IPS-11a (cell line): ENCODE measurements around the gene SRCIN1.

Source experiments
- H3K4me3 ChIP-seq: one replicate; pipeline ENCODE4 v1.5.1; 2013; ENCODE audit warnings: low read depth, low read length, control low read depth

SRCIN1 gene

DNA sequence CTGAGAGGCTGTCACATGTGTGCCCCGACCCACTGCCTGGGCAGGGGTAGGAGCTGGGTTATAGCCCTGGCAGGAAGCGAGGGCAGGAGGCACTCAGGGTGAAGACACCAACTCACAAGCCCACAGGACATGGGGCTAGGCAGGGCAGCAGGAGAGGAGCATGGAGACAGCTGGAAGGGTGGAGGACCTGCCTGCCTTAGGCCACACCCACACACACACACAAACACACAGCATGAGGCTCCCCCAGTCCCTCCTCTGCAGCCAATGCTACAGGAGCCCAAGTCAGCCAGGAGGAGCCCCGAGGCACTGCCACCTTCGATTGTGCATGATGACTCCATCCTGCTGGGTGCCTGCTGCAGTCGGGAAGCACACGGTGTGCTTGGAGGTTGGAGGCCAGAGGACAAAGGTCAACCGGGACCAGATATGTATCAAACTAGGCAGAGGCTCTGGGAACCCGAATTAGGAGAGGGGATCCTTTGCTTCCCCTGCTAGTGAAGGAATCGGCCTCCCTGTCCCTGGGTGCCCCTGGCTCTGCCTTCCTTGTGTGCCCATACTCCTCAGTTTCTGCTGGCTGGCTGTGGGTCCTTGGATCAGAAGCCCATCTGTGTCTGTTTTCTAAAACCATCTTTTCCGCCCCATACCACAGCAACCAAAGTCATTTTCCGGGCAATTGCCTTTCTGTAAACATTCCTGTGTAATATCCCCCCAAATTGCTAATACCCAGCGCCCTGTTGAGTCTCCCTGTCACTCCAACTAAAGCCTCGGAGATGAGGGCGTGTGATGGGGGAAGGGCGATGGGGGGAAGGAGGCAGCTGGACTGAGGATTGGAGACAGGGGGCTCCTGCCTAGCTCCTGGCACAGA, 20.5 kb downstream of the SRCIN1 start:
- no peak overlapping the region for H3K4me3 ChIP-seq

DNA sequence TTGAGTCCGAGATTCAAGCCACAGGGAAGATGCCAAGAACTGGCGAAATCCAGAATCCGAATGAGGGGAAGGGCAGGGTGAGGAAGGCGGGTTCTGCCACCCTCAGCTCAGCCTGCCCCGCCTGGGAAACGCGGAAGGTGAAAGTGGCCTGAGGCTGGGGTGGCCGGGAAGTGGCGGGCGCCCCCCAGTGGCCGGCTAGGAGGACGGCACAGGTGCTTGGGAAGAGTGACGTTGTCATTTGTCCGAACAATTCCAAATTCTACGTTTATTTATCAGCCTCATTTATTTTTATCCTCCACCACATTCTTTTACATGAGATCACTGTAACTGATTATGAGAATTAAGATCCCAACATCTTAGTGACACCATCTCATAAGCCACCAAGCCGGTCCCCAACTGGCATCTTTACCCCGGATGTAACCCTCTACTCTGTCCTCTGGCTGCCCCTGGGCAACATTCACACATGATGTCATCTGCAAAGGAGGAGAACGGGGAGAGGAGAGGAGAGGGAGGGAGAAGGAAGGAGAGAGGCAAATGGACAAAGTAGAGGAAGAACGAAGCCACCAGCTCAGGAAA, 21.3 kb downstream of the SRCIN1 start:
- H3K4me3 ChIP-seq: no peak overlapping the region

DNA sequence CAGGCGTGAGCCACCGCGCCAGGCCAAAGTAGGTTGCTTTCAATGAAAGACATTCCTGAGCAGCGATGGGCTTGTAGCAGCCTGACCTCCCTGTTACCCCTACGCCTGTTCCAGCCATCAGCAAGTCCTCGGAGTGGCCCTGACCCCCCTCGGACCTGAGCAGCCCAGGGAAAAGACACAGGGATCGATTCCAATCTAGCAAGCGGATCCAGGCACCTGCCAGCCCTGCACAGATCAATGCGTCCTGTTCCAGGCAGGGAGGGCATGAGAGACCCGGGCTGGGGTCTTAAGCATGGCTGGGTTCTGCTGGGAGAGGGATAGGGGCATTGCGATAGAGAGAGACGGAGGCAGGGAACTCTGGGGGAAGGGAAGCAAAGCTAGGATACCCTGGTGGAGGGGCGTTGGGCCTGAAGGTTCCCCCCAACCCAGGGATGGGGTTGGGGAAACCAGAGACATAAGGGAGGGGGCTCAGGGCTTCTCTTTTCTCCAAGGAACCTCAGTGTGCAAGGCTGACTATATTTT, 21.9 kb downstream of the SRCIN1 start:
- no peak overlapping the region for H3K4me3 ChIP-seq

DNA sequence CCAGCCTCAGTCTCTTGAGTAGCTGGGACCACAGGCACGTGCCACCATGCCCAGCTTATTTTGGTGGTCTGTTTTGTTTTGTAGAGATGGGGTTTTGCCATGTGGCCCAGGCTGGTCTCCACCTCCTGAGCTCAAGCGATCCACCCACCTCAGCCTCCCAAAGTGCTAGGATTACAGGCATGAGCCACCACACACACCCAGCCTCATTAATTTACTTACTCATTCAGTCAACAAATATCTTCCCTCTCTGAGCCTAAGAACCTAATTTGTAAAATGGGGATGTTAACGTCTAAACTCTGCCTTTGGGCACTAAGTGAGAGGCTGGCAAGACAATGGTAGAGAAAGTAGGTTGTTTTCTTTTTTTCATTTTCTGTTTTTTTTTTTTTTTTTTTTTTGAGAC, 22.6 kb downstream of the SRCIN1 start:
- H3K4me3 ChIP-seq: no peak overlapping the region

DNA sequence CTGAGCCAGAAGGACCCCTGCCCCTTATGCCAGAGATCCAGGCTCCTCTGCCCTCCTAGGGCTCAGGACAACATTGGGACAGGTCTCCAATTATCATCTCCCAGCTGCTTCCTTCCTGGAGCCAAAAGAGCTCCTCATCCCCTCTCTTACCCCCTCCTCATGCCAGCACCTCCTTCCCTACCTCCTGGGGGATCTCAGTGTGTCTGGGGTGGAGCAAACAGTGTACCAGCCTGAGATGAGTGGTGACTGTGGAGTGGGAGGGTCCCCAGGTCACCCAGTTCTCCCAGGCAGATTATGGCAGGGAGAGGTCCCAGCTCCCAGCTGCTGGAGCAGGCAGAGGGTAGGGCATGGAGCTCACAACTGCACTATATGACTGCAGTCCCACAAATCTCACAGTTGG, 23.7 kb downstream of the SRCIN1 start:
- no peak overlapping the region for H3K4me3 ChIP-seq

DNA sequence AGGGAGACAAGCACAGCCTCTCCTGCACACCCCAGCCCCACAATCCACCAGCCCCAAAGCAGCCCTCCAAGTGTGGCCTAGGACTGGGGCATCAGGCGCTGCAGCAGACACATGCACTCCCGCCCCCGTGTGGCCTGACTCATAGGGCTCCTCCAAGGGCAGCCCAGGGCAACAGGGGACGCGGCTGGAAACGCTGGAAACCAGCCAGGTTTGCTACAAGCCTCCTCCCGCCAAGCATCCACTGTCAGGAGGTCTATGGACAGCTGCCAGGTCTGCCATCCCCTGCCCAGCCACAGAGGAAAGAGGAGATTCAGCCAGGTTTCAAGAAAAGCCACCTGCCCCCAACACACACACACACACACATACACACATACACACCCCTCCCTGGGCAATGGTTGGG, 25.8 kb downstream of the SRCIN1 start:
- H3K4me3 ChIP-seq: no peak overlapping the region

DNA sequence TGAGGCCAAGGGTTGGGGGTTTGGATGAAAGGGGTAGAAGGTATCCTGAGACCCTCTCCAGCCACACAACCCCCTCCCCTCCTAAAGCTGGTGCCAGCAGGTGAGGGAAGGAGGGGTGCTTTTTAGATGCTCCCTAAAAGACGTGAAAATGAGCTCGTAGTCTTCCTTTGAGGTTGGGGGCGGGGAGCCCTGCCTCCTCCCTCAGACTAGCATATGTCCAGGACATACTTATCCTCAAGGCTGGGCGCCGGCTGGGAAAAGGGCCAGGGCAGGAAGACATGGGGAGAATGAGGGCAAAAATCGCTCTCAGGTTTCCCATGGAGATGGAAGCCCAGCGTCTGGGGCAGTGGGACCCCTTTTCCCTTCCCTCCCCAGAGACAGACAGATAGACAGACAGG, 26.7 kb downstream of the SRCIN1 start:
- H3K4me3 ChIP-seq: no peak overlapping the region

DNA sequence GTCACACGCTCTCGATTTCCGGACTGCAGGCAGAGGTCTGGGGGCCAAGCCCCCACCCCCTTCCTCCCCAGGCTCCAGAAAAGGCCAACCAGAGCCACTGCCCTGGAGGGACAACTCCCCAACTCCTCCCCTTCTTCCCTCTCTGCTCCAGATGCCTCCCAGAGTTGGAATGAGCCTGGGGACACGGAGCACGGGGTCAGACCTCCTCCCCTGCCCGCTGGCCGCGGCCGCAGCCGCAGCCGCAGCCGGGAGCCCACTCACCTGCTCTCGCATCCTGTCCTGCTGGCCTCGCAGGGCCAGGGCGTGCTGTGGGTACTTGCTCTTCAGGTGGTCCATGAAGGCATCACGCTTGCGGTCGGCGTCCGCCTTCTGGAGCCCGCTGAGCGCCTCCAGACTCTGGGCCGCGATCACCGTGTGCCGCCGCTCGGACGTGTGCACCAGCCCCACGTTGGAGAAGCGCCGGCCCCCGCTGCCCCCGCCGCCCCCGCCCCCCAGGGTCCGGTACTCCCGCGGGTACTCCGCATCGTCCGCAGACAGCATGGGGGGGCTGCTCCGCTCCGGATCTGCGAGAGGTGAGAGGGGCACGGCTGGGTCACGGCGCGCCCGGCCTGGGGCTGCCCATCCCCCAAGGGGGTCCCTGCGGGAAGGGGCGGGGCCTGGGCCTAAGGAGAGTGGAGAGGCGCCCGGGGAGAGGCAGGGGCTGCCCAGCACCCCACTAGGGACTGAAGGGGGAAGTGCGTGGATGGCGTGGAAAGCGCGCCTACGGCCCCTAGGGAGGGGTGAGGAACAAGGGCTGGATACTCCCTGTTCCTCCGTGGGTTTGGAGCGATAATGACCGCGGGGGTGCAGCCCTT, 27.3 kb downstream of the SRCIN1 start:
- peak overlapping the region; percentile 25 for H3K4me3 ChIP-seq

DNA sequence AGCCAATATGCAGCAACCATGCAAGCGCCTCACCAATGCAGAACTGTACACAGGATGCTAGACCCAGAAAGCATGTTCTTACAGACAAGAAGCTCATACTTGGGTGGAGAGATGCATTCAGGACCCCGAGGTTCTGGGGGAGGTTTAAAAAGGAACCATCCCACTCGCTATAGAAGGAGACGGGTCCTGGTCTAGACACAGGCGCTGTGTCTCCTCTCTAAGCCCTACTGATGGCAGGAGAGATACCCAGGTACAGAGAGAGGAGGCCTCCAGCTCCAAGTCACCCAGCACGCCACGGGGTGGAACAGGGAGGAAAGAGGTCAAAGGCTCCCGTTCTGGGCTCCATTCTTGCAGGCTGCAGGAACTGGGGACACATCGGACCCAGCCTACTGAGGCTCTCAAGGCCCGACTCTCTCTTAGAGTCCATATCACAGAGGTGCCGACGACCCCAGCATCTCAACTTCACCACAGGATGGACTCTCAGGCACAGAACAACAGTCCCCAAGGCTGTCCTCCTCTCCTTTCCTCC, 28.0 kb downstream of the SRCIN1 start:
- H3K4me3 ChIP-seq: no peak overlapping the region

DNA sequence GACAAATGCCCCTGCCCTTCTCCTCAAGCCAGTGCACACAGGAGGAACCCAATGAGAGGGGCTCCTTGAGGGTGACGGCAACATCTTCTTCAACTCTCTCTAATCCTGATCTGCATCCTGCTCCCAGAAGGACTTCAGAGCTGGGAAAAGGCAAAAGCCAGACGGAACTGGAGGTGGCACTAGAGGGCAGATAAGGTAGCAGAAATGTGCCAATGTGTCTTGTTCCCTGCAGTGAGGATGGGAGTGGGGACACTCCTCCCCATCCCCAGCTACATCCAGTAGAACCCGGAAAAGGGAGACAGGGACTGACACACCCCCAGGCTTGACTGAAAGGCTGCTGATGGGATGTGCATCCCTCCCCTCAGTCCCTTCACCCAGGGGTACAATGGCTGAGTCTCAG, 28.5 kb downstream of the SRCIN1 start:
- H3K4me3 ChIP-seq: no peak overlapping the region

DNA sequence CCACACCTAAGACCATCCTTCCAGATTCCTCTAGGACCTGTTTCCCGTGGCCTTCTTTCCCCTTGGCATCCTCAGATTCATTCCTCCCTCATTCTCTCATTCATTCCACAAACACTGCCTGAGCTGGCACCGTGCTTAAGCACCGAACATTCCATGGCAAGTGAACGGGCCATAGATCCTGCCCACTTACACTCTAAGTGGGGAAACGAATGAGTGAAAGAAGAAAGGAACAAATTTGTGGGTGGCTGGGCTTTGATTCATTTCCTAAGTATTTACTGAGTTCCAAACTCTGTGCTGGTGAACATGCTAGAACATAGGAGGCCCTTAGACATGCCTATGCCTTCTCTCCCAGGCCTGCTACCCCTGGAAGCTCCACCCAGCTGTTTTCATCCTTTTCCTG, 30.0 kb downstream of the SRCIN1 start:
- H3K4me3 ChIP-seq: no peak overlapping the region

DNA sequence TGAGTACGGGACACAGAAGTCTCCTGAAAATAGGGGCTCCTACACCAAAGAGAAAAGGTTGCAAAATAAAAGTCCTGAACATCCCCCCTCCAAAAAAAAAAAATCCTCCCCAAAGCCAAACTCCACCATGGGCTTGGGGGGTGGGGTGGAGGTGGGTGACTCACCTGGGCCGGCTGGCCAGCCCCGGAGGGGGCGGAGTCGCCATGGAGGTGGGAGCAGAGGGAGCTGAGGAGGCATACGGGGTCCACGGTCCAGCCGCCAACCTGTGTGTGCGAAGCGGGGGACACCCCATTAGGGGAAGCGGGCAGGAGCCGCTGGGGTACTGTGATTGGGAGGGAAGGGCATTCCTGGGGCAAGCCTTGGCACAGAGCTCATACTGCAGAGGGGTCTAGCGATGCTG, 31.0 kb downstream of the SRCIN1 start:
- H3K4me3 ChIP-seq: no peak overlapping the region

DNA sequence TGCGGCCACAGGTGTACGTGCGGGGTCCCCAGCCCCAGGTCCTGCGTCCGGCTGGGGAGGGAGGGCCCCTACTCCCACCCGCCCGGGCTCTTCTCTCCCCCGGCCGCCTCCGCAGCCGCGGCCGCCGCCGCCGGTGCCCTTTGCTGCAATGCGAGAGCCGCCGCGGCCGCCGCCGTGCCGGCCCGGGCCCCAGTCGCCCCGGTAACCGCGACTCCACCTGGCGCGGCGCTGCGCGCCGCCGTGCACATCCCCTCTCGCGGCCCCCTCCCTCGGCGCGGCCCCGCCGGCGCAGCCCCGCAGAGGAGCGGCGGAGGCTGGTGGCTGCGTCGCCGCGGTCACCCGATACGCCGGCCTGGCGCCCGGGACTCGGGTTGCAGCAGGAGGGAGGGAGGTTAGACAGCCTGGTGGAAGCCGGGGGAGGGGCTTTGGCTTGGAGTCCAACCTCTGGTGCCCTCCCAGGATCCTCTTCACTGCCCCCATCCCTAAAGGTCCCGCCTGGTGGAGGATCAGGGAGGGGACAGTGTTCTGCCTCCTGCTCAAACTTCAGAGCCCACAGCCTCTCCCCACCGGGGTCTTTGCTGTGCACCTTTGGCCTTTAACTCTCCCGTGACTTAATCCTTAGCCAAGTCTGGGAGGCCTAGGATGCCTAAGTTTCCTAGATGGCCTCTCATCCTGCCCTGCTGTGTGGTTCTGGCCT, 32.9 kb downstream of the SRCIN1 start:
- peak overlapping the region; percentile 6 for H3K4me3 ChIP-seq

DNA sequence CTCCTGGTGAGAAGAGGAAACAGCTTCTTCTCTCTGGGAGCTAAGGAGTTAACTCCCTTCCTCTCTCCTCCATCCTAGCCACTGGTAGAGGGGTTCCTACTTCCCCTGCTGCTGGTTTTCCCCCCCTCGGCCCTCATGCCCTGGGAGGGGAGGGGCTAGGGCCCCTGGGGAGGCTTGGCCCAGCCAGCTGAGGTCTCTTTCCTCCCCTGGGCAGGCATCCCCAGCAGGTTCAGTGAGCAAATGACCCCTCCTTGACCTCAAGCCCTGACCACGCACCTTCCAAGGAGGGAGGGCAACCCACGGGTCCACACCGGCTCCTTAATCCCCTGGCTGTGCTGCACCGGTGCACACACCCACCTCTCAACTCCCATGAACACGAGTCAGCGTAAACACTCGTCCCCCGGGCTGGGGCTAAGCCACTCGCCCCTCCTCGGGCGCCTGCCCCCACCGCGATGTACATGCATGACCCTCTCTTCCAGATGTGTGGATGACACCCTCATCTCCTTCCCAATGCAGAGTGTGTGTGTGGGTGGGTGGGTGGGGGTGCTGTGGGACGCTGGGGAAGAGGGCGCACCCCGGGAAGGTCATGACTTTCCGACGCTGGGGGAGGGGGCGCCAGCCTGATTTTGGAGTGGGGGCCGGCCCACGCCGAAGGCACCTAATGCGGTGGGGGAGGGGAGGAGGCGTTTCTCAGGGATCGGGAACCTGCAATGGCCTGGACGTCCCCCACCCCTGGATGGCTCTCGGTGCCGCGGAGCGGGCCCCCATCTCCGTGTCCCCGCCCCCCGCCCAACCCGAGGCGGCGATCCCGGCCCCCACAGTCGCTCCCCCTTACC, 33.7 kb downstream of the SRCIN1 start:
- H3K4me3 ChIP-seq: peak overlapping the region; percentile 4

DNA sequence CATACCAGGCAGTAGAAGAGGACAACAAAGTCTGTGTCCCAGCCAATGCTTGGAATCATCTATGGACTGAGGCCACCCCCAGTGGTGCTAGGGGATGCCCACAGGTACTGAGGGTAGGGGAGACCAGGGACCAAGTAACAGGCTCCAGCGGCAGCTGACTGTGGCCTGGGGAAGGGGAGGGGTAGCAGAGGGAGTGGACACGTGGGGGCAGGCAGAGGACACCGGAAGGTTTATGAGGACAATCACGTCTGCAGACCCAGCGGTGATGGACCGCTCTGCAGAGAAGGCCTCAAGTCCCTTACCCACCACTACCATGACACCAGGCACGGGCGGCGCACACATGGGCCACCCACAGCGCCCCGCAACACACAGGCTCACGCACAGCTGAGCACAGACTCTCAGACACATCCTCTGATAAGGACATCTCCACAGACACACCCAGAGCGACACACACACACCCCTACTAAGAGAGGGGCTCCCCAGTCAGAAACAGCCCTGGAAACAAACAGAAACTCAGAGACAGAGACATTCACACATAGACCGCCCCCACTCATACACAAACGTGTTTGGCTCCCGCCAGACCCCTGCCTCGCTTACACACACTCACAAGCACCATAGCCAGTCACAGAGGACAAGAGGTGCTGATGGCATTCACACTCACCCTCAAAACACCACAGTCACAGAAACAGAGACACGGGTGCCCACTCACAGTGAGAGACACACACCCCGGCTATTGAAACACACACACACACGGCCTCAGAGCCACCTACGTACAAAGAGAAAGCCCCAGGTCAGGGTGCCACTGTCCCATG, 35.8 kb downstream of the SRCIN1 start:
- no peak overlapping the region for H3K4me3 ChIP-seq

DNA sequence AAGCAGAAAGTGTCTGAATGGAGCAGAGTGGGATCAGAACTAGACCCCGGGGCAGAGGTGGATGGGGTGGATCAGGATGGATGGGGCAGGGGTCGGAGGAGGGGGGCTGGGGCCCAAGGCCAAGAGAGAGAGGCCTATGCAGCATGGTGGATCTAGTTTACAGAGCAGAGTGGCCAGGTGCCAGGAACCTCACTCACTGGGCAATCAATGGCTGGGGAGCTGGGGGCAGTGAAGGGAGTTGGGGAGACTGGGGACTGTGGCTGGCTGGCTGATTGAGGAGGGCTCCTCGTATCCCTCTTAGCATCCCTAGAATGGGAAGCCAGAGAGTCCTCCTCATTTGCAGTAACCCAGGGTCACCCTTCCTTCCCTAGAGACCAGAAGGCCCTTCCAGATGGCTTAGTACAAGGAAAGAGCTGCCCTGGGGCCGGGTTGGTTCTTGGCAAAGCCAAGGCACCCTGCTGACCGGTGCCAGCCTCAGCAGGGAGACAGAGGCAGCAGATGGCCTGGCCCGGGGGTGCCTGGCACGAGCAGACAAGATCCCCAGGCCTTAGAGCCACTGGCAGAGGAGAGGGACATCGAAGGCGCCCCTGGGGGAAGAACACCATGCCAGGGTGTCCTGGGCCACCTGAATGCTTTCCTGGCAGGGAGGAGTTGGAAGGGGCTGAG, 36.8 kb downstream of the SRCIN1 start:
- H3K4me3 ChIP-seq: no peak overlapping the region

DNA sequence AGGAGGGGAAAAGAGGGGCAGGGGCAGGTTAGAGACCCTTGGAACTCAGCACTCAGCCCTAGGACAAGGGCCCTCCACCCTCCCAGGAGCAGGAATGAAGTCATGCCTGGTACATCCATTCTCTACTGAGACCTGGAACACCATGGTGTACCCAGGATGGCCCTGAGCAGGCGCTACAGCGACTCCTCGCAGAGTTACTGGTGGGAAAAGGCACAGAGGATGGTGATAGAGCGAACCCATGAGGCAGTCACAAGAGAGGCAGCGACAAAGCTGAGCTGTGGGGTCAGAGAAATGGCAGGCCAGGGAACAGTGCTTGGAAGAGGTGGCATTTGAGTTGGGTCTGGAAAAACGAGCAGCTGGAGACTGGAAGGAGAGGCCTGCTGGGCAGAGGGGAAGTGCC, 37.5 kb downstream of the SRCIN1 start:
- H3K4me3 ChIP-seq: no peak overlapping the region

DNA sequence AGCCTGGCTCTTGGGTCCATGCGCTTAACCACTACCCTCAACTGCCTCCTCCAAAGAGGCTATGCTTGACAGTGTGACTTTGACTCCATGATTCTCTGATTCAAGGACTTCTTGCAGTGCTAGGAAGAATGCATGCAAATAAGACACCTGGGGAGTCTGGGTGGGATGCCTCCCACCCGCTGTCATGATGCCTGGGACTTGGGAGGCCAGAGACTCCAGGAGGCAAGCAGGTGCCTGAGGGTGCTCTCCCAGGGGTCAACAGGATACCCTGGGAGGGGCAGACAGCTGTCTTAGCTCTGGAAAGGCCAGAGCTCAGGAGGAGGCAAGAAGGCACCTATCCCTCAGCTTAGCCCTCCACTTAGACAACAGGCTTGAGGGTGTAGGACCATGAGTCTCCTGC, 38.4 kb downstream of the SRCIN1 start:
- H3K4me3 ChIP-seq: no peak overlapping the region

DNA sequence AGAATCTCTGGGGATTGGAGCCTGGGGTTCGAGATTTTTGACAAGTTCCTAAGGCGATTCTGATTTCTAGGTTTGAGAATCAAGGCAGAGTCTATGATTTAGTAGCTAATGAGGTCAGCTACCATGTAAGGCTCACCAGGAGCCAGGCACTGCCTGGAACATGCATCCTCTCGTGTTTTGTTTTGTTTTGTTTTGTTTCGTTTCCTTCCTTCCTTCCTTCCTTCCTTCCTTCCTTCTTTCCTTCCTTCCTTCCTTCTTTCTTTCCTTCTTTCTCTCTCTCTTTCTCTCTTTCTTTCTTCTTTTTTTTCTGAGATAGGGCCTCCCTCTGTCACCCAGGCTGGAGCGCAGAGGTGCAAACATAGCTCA, 39.1 kb downstream of the SRCIN1 start:
- no peak overlapping the region for H3K4me3 ChIP-seq
